Stimulated activated CD8-positive, alpha-beta memory T cell treated with anti-CD3 and anti-CD28 coated beads, Interleukin-15, amount 100 ng/mL, for 48 hours (primary cell): ENCODE data around the gene RPS4Y1.

Experiments
- DNase-seq, 2 donors: peaks; one replicate each; pipeline ENCODE4 v3.0.0-alpha.2; 2020; ENCODE audit warnings: low read depth in 2 of 2

Gene RPS4Y1

DNA sequence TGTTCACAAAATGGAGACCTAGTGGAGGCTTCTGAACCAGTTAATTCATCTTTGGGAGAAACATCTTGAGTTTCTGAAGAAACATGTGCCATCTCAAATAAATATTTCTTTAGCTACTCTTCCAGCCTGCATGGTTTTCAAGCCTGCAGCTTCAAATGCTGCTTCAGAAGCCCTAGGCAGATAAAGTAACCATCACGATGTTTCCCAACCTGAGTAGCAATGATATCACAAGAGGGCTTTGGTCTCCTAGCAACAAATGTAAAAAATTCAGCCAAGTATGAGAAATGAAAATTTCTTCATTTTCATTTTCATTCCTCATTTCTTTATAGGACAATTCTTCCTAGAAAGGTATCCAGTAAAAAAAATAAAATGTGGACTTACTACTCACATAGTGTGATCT, 42.2 kb downstream of the RPS4Y1 start:
- no peak for DNase-seq

DNA sequence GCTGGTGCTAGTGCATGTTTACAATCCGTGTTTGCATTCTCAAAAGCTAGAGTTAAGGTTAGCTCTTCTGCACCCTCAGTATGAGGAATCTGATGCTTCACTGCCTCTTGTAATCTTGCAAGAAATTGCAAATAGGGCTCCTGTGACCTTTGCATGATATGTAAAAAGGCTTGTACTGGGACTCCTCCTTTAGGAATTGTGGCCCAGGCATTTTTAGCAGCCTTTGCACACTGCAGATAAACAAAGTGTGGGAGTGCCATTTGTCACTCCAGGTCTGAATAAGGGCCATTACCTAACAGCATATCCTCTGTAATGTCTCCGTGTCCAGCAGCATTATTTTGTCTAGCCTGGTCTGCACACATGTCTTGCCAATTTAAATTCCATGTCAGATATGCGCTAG, 44.5 kb downstream of the RPS4Y1 start:
- DNase-seq = no peak

DNA sequence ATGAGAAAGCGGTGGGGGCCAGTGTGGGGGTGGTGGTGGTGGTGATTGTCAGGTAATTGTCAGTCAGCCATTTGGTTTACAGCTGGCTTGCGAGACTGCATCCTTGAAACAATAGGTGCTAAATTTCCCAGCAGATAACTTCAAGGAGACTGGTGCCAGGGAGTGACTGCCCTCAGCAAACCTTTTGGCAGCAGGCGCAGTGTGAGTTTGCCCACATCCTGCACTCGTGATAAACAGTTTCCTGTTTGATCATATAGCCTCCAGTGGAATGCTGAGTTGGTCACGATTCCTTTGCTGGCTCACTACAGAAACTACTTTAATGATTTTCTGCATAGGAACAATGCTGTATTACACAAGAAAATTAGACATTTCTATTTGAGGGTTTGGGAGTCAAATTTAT, 46.0 kb downstream of the RPS4Y1 start:
- DNase-seq = peak in 1 of 2 donors; percentile 12

DNA sequence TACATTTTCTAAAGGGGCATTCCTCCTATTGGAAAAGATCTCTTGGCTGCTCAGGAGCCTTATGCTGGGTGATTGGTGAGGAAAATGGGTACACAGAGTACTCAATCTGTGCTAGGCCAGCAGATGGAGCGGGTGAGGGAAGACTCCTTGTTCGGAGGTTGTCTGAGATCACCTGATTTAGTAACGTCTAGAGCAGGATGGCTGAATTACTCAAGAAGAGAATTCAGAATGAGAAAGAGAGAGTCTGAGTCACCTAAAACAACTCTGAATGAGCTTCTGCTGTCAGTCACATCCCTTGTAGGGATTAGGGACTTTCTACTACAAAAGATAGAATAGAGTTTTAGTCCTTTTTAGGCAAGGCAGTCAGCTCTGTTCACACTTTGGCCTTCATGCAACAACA, 46.6 kb downstream of the RPS4Y1 start:
- DNase-seq = peak in 1 of 2 donors; percentile 20

DNA sequence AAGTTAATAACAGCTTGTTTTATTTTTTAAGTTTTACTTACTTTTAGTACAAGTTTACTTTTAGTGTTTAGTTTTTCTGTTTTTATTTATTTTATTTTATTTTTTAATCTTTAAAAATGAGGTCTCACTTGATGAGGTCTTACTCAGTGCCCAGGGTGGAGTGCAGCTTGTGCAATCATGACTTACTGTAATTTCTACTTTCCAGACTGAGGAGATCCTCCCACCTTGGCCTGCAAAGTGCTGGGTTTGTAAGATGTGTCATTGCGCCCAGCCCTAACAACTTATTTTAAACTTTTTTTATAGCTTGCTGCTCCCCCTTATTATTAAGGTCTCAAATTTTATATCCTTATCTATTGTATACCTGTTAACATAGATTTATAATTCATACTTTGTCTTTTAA, 52.1 kb downstream of the RPS4Y1 start:
- DNase-seq = no peak

DNA sequence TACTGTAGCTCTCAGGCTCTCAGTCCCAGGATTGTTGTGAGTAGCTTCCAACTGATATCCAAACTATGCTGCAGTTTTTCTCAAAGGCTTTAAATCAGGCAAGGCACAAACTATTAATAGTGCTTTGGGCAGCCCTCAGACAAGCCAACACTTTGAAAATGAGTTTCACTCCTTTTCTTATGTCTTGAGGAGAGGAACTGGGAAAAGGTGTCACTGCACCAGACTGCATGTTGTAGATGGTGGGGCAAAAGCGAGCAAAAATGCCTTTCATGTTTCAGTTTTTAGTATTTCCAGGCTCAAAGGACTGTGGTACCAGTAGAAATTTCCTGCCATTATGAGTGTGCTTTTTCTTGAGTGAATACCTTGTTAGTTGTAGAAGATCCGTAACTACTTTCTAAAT, 54.6 kb downstream of the RPS4Y1 start:
- DNase-seq = no peak

DNA sequence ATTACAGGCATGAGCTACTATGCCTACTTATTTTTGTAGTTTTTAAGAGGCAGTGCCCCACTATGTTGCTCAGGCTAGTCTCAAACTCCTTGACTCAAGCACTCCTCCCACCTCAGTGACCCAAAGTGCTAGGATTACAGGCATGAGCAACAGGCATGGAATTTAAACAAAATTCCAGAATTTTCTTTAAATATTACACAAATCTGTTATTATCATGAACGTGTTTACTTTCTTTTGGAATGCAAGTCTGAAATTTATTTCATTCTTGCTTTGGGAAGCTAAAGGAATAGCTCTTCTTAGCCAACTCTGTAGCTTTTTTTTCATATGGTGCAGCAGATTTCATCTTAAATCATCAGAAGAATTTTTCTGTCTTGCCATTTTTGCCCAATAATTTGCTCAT, 66.0 kb downstream of the RPS4Y1 start:
- DNase-seq = no peak

DNA sequence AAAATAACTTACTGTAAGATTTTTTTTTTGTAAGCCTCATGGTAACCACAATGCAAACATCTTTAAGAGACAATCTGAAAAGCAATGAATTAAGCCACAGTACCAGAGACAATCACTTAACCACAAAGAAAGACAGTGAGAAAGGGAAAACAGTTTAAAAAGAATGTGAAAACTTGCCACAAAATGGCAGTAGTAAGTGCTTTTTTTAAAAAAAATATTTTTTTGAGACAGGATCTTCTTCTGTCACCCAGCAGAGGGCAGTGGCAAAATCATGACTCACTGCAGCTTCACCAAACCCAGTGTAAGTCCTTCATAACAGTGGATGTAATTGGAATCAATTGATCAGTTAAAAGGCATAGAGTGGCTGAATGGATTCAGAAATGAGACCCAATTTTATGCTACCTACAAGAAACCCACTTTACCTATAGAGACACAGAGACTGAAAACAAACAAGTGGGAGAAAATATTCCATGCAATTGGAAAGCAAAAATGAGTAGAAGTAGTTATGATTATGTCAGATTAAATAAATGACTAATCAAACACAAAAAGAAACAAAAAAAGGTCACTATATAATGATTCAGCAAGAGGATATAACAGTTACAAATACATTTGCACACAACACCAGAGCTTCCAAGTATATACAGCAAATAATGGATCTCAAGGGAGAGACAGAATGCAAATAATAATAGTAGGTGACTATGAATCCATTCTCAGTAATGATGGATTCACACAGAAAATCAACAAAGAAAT, 71.8 kb downstream of the RPS4Y1 start:
- no peak for DNase-seq
